Measurements from ENCODE around the gene SLC19A2. TPM values are rescaled to one million over a fixed set of nuclear protein-coding genes. Genes with fewer than 3 reads are reported as not detected.
"Not testable (repeated sequence)": the region's sequence is repeated elsewhere in the genome, so short reads cannot be mapped to it uniquely, and the experiment has no call there.

The SLC19A2 gene
- total RNA-seq, 2 donors from 2014 or later = 4.9 to 8.0 TPM

DNA sequence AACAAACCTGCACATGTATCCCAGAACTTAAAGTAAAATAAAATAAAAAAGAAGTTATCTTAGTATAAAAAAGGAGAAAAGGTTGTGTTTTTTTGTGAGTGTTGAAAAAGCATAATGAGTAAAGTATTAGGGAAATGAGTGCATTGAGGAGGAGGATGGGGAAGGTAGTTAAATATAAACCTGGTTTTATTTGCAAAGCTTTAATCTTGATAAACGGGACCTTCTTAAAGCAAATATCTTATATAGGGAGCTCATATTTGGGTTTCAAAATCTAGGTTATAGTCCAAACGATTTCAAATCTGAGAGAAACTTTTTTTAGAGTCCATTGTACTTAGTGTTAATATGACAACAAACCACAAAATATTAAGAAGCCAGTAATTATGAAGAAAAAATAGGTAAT is 21.7 kb upstream of the SLC19A2 start:
- DNase-seq = no peak
- TF ChIP-seq, protein P1, sequence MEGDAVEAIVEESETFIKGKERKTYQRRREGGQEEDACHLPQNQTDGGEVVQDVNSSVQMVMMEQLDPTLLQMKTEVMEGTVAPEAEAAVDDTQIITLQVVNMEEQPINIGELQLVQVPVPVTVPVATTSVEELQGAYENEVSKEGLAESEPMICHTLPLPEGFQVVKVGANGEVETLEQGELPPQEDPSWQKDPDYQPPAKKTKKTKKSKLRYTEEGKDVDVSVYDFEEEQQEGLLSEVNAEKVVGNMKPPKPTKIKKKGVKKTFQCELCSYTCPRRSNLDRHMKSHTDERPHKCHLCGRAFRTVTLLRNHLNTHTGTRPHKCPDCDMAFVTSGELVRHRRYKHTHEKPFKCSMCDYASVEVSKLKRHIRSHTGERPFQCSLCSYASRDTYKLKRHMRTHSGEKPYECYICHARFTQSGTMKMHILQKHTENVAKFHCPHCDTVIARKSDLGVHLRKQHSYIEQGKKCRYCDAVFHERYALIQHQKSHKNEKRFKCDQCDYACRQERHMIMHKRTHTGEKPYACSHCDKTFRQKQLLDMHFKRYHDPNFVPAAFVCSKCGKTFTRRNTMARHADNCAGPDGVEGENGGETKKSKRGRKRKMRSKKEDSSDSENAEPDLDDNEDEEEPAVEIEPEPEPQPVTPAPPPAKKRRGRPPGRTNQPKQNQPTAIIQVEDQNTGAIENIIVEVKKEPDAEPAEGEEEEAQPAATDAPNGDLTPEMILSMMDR (IDR thresholded peaks at IDR 0.05) = no peak
- Histone ChIP-seq H3K9ac (ENCODE audit: low read depth in 2 of 2, low read length in 2 of 2) (no peak overlapping the region), H3K27me3 (no peaks in the 10 kb centered on the region), H3K4me1 (peaks cover 7% of the 10 kb centered on the region), H3K4me3 (no peak overlapping the region), H3K36me3 (no peaks in the 10 kb centered on the region), H3K27ac (no peak overlapping the region), H3K9me3 (no peaks in the 10 kb centered on the region)
- intact Hi-C loops (cut with DNase I) = no loop called here

DNA sequence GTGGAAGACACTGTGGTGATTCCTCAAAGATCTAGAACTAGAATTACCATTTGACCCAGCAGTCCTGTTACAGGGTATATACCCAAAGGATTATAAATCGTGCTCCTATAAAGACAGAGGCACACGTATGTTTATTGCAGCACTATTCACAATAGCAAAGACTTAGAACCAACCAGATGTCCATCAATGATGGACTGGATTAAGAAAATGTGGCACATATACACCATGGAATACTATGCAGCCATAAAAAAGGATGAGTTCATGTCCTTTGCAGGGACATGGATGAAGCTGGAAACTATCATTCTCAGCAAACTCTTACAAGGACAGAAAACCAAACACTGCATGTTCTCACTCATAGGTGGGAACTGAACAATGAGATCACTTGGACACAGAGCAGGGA is 17.9 kb upstream of the SLC19A2 start:
- H3K4me1 ChIP-seq; H3K27ac ChIP-seq; H3K9ac ChIP-seq (ENCODE audit: low read depth in 2 of 2, low read length in 2 of 2); intact Hi-C loops (cut with DNase I); H3K27me3 ChIP-seq; H3K4me3 ChIP-seq; DNase-seq; H3K36me3 ChIP-seq; H3K9me3 ChIP-seq: not testable (repeated sequence)

- intact Hi-C loops (cut with DNase I) = no loop called here
These were observed 14.1 kb upstream of the SLC19A2 start for GRCh38 chr1:169499807-169500206.

DNA sequence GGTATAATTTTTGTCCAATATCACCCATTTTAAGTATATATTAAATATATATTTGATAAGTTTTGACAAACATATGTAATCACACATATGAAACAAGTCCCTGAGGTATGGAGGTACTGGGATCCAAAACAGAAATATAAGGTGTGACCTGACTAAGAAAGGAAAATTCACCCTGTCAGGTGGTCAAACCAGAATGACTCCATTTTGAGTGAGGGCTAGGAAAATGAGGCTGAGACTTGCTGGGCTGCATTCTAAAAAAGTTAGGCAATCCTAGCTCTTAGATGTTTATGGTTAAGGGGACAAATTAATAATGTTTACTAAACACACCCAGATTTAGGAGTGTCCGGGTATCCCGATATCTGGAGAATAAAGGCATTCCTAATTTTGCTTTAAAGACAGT is 11.6 kb upstream of the SLC19A2 start:
- no peaks in the 10 kb centered on the region for H3K9me3 ChIP-seq
- no peak overlapping the region for H3K27ac ChIP-seq
- H3K4me1 ChIP-seq = no peaks in the 10 kb centered on the region
- no peak overlapping the region for H3K4me3 ChIP-seq
- DNase-seq = no peak
- H3K27me3 ChIP-seq = no peaks in the 10 kb centered on the region
- H3K36me3 ChIP-seq = no peaks in the 10 kb centered on the region
- no peak overlapping the region for H3K9ac ChIP-seq (ENCODE audit: low read depth in 2 of 2, low read length in 2 of 2)
- intact Hi-C loops (cut with DNase I) = no loop called here
- TF ChIP-seq, protein P1 (IDR thresholded peaks at IDR 0.05) = no peak

More at GRCh38 chr1:169499807-169500206, 14.1 kb upstream of the SLC19A2 start:
- no peaks in the 10 kb centered on the region for H3K27me3 ChIP-seq
- H3K9me3 ChIP-seq = no peaks in the 10 kb centered on the region
- TF ChIP-seq, protein P1 (IDR thresholded peaks at IDR 0.05) = no peak
- no peak for DNase-seq
- H3K4me1 ChIP-seq = no peaks in the 10 kb centered on the region
- no peaks in the 10 kb centered on the region for H3K36me3 ChIP-seq
- H3K4me3 ChIP-seq = no peak overlapping the region
- no peak overlapping the region for H3K27ac ChIP-seq
- H3K9ac ChIP-seq (ENCODE audit: low read depth in 2 of 2, low read length in 2 of 2) = no peak overlapping the region

GRCh38 chr1:169495916-169496315 is 10.2 kb upstream of the SLC19A2 start:
- no peak for DNase-seq
- no peaks in the 10 kb centered on the region for H3K9me3 ChIP-seq
- no peaks in the 10 kb centered on the region for H3K36me3 ChIP-seq
- intact Hi-C loops (cut with DNase I) = no loop called here
- no peaks in the 10 kb centered on the region for H3K4me1 ChIP-seq
- H3K9ac ChIP-seq (ENCODE audit: low read depth in 2 of 2, low read length in 2 of 2) = no peak overlapping the region
- H3K27me3 ChIP-seq = no peaks in the 10 kb centered on the region
- TF ChIP-seq, protein P1 (IDR thresholded peaks at IDR 0.05) = no peak
- H3K27ac ChIP-seq = no peak overlapping the region
- no peak overlapping the region for H3K4me3 ChIP-seq

DNA sequence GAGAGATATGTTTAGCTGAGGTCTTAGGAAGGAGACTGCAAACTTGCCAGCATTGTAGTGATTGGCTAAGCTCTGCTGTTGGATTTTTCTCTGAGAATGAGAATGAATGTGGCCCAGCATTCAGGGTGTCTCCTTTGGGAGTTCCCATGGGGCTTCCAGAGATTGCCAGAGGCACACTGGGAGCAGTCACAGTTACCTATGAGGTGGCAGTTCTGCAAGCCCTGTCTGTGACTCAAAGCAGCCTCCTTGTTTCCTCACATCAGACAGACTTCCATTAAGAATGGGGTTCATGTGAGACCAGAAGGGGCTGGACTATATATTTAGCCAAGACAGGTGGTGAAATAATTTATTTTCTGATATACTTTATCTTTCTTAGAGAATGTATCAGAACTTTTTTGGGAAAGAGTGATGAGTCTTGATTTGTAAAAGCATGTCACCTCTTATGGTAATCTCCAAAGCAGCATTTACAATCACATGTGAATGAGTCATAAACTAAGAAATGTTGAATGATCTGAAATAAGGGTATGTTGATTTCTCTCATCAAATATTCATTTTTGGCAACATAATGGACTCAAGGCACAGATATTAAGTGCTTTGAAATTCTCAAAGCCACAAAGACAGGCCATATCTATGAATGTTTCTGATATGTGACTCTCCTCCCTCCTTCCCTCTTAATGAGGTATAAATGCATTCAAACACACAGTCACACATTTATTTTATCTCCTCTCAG is 9.5 kb upstream of the SLC19A2 start:
- Histone ChIP-seq H3K9ac (ENCODE audit: low read depth in 2 of 2, low read length in 2 of 2) (no peak overlapping the region), H3K36me3 (no peaks in the 10 kb centered on the region), H3K27me3 (no peaks in the 10 kb centered on the region), H3K9me3 (no peaks in the 10 kb centered on the region), H3K4me3 (no peak overlapping the region), H3K27ac (no peak overlapping the region), H3K4me1 (no peaks in the 10 kb centered on the region)
- TF ChIP-seq, protein P1 (IDR thresholded peaks at IDR 0.05) = no peak
- no peak for DNase-seq
- intact Hi-C loops (cut with DNase I) = no loop called here

Data from colonic mucosa (tissue), 4 donors.